ENCODE measurements around the gene TUBB3. TPM values are rescaled to one million over a fixed set of nuclear protein-coding genes. Genes with fewer than 3 reads are reported as not detected.

TUBB3 gene
- total and polyA plus RNA-seq, 9 of the 15 experiments (the other 6 are each of a cell fraction or from before 2014, with no cell fraction given): 0.18 to 12.5 (median 5.0) TPM

DNA sequence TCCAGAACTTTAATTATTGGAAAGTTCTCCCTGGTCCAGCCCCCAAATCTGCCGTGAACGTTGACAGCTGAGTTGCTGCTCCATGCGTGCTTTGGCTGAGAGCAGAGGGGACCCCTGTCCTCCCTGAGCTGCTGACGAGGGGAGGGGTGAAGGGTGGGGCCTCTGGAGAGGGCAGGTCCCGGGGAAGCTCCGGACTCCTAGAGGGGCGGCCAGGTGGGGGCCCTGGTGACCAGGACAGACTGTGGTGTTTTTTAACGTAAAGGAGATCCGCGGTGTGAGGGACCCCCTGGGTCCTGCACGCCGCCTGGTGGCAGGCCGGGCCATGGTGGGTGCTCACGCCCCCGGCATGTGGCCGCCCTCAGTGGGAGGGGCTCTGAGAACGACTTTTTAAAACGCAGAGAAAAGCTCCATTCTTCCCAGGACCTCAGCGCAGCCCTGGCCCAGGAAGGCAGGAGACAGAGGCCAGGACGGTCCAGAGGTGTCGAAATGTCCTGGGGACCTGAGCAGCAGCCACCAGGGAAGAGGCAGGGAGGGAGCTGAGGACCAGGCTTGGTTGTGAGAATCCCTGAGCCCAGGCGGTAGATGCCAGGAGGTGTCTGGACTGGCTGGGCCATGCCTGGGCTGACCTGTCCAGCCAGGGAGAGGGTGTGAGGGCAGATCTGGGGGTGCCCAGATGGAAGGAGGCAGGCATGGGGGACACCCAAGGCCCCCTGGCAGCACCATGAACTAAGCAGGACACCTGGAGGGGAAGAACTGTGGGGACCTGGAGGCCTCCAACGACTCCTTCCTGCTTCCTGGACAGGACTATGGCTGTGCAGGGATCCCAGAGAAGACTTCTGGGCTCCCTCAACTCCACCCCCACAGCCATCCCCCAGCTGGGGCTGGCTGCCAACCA is 4.4 kb upstream of the TUBB3 start, which contains the start of gene MC1R (continued):
- TF ChIP-seq, protein P1, sequence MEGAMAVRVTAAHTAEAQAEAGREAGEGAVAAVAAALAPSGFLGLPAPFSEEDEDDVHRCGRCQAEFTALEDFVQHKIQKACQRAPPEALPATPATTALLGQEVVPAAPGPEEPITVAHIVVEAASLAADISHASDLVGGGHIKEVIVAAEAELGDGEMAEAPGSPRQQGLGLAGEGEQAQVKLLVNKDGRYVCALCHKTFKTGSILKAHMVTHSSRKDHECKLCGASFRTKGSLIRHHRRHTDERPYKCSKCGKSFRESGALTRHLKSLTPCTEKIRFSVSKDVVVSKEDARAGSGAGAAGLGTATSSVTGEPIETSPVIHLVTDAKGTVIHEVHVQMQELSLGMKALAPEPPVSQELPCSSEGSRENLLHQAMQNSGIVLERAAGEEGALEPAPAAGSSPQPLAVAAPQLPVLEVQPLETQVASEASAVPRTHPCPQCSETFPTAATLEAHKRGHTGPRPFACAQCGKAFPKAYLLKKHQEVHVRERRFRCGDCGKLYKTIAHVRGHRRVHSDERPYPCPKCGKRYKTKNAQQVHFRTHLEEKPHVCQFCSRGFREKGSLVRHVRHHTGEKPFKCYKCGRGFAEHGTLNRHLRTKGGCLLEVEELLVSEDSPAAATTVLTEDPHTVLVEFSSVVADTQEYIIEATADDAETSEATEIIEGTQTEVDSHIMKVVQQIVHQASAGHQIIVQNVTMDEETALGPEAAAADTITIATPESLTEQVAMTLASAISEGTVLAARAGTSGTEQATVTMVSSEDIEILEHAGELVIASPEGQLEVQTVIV (CRISPR knock-in tag; IDR thresholded peaks at IDR 0.05; ENCODE audit: borderline replicate concordance): peak; percentile 56; the same call in 1 of the 2 replicates
- TF ChIP-seq U2AF2 (optimal IDR thresholded peaks at IDR 0.05; ENCODE audit: low read depth, low read length) (no peak), EWSR1 (IDR thresholded peaks at IDR 0.05; ENCODE audit: borderline replicate concordance, low read depth, partially characterized antibody) (no peak), SMARCC2 (IDR thresholded peaks at IDR 0.05; ENCODE audit: low read depth) (no peak), HIVEP1 (CRISPR knock-in tag; IDR thresholded peaks at IDR 0.05) (no peak), ZNF282 (CRISPR knock-in tag; IDR thresholded peaks at IDR 0.05) (no peak), ZNF79 (CRISPR knock-in tag; IDR thresholded peaks at IDR 0.05; ENCODE audit: low read depth) (no peak), PHF21A (IDR thresholded peaks at IDR 0.05; ENCODE audit: borderline replicate concordance, low read depth) (no peak), ELF4 (CRISPR knock-in tag; IDR thresholded peaks at IDR 0.05) (no peak), TBP (optimal IDR thresholded peaks at IDR 0.05; ENCODE audit: low read depth, low read length) (peak; percentile 13), SMAD2 (IDR thresholded peaks at IDR 0.05; ENCODE audit: low read depth, low read length) (no peak), POLR2A (conservative IDR thresholded peaks at IDR 0.05) (peak; percentile 13), ZNF408 (CRISPR knock-in tag; IDR thresholded peaks at IDR 0.05; ENCODE audit: low read depth) (no peak), TCF7 (IDR thresholded peaks at IDR 0.05; ENCODE audit: borderline replicate concordance) (no peak), ATF7 (IDR thresholded peaks at IDR 0.05) (no peak)
- TF ChIP-seq, protein P2, sequence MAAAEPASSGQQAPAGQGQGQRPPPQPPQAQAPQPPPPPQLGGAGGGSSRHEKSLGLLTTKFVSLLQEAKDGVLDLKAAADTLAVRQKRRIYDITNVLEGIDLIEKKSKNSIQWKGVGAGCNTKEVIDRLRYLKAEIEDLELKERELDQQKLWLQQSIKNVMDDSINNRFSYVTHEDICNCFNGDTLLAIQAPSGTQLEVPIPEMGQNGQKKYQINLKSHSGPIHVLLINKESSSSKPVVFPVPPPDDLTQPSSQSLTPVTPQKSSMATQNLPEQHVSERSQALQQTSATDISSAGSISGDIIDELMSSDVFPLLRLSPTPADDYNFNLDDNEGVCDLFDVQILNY (CRISPR knock-in tag; IDR thresholded peaks at IDR 0.05): no peak
- TF ChIP-seq, protein P3, sequence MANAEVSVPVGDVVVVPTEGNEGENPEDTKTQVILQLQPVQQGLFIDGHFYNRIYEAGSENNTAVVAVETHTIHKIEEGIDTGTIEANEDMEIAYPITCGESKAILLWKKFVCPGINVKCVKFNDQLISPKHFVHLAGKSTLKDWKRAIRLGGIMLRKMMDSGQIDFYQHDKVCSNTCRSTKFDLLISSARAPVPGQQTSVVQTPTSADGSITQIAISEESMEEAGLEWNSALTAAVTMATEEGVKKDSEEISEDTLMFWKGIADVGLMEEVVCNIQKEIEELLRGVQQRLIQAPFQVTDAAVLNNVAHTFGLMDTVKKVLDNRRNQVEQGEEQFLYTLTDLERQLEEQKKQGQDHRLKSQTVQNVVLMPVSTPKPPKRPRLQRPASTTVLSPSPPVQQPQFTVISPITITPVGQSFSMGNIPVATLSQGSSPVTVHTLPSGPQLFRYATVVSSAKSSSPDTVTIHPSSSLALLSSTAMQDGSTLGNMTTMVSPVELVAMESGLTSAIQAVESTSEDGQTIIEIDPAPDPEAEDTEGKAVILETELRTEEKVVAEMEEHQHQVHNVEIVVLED (CRISPR knock-in tag; IDR thresholded peaks at IDR 0.05): no peak
- TF ChIP-seq, protein P4, sequence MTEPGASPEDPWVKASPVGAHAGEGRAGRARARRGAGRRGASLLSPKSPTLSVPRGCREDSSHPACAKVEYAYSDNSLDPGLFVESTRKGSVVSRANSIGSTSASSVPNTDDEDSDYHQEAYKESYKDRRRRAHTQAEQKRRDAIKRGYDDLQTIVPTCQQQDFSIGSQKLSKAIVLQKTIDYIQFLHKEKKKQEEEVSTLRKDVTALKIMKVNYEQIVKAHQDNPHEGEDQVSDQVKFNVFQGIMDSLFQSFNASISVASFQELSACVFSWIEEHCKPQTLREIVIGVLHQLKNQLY (CRISPR knock-in tag; conservative IDR thresholded peaks at IDR 0.05): no peak
- TF ChIP-seq, protein P5, sequence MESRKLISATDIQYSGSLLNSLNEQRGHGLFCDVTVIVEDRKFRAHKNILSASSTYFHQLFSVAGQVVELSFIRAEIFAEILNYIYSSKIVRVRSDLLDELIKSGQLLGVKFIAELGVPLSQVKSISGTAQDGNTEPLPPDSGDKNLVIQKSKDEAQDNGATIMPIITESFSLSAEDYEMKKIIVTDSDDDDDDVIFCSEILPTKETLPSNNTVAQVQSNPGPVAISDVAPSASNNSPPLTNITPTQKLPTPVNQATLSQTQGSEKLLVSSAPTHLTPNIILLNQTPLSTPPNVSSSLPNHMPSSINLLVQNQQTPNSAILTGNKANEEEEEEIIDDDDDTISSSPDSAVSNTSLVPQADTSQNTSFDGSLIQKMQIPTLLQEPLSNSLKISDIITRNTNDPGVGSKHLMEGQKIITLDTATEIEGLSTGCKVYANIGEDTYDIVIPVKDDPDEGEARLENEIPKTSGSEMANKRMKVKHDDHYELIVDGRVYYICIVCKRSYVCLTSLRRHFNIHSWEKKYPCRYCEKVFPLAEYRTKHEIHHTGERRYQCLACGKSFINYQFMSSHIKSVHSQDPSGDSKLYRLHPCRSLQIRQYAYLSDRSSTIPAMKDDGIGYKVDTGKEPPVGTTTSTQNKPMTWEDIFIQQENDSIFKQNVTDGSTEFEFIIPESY (CRISPR knock-in tag; IDR thresholded peaks at IDR 0.05): 0 out of 2 replicates have a peak, but pooled peaks have one; percentile 6

Data from K562 (cell line).